ENCODE results near the gene HOXB5.

The HOXB5 gene

DNA sequence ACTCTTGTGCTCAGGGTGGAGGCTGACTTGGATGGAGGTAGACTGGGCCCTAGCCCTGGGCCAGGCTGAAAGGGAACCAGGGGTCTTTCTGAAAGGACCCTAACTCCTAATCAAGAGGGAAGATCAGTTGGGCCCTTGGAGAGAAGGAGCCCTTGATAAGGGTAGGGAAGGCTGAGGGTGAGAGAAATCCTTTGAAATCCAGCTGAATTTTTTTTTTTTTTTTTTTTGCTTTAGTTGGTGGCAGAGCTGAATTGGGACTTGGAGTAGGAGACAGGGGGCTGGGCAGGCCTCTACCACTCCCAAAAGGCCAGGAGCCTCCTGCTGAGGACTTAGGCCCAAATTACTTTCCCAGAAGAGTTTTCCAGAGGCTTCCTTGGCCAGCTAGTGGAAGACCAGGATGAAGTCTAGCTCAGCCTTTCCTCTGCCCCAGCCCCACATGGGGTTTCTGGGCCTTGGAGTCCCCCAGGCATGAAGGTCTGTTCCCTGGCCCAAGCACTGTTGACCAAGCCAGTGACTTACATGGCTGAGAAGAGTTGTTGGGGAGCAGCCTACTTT, 2.9 kb downstream of the HOXB5 start:
- DNase-seq (ENCODE audit: low read depth, low spot score), result no peak

DNA sequence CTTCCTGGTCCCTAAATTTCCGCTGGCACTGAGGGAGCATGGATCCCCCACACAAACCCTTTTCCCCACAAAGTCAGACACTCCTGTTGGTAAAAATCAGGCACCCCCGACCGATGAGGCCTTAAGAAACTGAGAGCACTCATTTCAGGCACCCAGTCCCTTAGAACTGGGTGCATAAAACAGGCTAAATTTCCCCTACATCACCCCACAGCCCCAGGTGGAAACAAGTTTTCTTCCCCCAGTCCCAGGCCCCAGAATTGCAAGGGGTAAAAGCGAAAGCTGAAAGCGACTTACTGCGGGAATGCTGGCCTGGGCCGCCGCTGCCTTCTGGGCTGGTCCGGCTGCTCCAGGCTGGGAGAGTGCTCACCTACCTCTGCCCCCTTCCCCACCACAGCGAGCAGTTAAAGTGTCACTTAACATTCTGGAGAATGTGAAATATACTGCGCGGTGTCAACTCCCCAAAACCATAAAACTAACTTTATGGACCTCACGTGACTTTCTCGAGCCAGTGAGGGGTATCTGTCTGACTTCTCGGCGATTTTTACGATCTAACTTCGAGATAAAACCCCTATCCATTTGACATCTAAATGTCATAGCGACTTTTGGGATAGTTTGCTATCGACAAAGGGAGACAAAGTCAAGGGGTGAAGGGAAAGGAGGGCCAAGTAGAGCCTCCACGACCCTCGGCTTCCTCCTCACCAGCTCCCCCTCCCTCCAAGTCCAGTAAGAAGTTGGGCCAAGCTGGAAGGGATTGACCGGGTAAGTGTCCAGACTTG, 3.6 kb downstream of the HOXB5 start, which contains the start of gene HOXB3:
HOXB3 (minus strand) TSS at position 411 of the 776 bp plus-strand sequence. CDS start 37,767 bp downstream, outside the sequence.
- DNase-seq (ENCODE audit: low read depth, low spot score), result no peak

DNA sequence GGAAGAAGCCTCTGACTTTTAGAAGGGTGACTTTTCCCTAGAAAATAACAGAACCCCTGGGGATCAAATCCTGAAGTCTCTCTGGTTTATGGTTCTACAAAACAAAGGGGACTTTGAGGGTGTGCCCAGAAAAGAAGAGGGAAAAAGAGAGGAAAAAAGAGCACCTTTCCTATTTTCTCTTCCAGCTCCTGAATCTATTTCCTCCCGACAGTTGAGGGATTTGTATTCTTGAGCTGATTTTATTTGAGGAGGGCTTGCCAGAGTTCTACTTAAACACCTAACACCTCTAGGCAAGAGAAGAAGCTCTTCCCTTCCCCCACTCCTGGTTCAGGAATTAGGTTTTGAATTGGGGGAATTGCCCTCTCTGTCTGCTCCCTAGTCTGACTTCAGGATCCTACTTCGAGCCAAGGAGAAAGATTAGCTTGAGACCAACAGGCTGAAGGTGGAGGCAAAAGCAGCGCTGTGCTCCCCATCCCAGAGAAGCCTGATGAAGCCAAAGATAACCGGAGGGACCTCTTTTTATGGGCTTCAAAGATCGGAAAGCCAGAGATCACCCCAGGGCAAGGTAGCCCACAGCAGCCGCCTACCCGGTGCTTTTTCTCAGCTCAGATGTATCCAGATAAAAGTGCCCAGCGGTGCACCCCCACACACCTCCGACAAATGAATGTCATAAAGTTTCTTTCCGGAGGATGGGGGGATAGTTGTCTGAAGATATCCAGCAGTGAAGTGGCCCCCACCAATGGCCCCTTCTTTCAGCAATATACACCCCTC, 4.3 kb downstream of the HOXB5 start:
- no peak for DNase-seq (ENCODE audit: low read depth, low spot score)

DNA sequence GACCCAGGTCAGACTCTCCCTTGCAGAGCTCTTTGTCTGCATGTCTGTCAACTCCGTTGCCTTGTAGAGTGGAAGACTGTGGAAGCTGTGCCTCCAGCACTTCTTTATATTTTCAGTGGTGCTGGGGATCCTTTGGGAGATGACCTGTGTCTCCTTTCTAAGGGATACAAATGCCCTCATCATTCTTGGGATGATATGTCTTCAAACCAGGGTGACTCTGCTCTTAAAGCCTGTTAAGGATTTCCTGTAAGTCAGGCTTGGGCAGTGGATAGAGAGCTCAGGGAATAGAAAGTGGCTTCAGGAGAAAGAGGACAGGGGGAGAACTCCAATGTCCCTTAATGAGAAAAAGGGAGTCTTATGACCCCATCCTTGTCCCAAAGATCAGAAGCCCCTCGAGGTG, 5.1 kb downstream of the HOXB5 start:
- no peak for DNase-seq (ENCODE audit: low read depth, low spot score)

DNA sequence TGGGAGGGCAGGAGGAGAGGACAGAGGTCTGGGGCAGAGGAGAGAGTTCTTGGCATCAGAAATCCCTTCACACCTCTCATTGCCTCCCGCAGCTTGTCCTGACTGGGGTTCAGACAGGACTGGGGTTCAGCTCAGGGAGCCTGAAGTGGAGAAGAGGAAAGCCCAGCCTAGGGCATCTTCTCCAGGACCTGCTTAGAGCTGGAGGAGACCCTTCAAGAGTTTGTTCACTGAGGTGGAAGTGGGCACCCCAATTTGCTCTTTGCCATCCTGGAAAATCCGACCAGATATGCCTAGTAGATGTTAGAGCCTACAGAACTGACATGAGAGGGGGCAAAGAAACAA, 5.5 kb downstream of the HOXB5 start:
- DNase-seq (ENCODE audit: low read depth, low spot score), result no peak

DNA sequence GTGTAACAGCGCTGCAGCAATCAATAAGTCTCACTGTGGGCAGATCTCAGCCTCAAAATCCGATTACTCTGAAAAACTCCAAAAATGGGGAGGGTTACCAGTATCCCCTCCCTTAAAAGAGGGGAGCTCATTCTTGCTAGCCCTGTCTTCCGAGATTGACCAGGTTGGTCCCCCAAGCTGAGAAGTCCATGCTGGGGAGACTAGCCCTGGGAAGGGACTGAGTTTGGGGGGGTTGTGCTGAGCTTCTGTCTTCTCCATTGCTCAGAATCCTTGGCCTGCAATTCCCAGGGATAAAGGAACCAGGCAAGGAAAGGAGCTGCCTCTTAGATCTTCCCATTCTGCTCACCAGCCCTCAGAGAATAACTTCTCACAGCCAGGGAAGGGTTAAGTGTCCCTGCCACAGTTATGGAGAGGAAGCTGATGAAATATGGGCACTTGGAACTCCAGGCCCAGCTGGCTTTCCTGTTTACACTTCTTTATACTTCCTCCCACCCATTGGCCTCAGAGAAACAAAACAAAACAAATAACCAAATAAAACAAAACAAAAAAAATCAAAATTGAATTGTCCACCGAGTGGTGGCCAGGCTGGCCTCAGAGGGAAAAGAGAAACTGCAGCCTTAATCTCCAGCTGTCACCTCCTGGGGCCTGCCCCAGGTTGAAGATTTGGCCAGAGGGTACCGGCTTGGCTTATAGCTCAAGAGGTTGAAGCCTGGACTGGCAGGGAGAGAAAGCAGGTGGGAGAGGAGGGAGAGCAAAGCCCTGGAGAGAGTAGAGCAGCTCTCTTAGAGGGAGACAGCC, 6.1 kb downstream of the HOXB5 start:
- no peak for DNase-seq (ENCODE audit: low read depth, low spot score)

DNA sequence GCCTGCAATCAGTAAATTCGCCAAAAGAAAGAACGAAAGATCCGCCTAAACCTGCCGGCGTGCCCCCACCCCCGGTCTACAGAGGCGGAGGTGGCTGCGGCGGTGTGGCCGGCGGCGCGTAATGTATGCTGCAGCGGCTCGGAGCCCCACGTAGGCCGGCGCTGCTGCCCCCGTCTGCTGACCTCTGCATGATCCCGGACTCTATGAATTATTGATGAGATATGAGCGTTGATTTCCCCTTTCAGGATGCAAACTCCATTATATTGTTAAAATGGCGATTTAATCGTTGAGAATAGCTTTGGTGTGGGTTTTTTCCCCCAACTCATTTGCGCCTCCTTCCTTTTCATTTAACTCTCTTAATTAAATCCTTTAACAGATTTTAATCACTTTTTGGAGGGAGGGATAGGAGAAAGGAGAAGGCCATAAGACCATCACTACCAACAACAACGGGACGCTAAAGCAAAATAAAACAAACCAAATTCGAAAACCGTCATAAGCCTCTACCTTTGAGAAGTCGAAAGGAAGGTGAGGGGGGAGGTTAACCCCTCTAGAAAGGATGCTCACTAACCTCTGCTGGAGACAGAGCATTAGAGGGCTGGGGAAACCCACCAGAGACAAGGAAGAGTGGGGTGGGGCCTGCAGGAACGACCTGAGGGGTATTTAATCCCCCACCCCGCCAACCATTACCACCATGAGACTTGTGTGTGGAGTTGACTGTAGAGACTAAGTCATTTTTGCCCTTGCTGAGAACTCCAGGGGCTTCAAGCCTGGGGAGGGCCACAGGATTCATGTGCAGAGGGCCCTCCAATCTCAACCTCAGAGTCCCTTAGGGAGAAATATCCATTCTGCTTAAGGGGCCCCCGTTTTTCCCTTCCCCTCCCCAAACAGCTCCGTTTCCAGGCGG, 7.0 kb downstream of the HOXB5 start:
- DNase-seq (ENCODE audit: low read depth, low spot score), result no peak

DNA sequence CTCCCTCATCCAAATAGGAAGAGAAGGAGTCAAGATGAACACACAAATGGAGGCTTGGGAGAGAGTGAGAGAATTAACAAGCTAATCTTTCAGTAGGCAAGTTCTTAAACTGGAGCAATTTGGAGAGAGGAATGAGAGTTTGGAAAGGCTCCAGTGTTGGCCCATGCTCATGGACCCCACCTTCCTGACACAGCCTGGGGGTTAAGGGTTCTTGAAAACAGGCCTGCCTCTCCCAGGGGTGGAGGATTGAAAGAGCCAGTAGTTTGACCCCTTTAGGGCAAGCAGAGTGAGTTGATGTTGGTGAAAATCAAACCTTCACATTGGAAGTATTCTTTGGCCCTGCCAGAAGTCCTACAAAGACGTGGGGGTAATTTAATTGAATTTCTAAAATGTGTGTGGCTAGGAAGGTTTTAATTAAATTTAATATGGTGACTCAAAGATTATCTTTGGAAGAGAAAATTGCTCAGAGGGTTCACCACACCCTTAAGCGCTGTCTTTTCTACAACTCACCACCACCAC, 9.3 kb downstream of the HOXB5 start:
- DNase-seq (ENCODE audit: low read depth, low spot score), result no peak

DNA sequence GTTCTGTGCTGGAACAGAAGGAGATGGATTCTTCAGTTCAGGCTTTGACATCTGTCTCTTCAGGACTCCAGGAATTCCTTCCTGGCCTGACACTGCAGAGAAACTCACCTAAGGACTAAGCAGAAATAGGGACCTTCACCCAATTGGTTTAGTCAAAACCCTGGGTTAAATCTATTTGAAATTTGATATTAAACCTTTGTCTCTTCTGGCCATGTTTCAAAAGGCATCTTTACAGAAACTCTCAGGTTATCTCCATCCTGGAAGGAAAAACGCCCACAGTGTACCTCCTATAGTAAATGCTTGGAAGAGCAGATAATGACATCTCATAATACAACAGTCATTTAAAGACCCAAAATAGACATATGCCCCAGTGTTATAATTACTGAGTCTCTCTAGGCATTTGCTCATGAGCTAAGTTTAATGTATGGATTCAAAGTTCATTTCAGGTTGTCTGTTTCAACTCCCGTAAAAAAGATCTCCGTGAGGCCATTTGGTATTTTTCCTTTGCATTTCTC, 9.8 kb downstream of the HOXB5 start:
- no peak for DNase-seq (ENCODE audit: low read depth, low spot score)

DNA sequence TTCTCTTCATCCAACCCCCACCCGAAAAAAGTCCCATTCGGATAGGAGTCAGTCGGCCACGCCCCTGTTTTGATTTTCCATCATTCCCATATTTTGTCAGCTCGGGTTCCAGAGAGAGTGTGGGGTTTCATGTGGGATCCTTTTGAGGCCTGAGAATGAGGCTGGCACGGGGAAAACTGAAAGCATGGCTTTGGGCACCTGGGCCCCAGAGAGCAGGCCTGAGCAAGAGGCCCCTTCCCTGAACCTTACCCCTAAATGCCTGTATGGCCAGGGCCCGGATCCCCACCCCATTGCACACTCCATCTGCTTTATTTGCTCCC, 10.9 kb downstream of the HOXB5 start:
- DNase-seq (ENCODE audit: low read depth, low spot score), result no peak

DNA sequence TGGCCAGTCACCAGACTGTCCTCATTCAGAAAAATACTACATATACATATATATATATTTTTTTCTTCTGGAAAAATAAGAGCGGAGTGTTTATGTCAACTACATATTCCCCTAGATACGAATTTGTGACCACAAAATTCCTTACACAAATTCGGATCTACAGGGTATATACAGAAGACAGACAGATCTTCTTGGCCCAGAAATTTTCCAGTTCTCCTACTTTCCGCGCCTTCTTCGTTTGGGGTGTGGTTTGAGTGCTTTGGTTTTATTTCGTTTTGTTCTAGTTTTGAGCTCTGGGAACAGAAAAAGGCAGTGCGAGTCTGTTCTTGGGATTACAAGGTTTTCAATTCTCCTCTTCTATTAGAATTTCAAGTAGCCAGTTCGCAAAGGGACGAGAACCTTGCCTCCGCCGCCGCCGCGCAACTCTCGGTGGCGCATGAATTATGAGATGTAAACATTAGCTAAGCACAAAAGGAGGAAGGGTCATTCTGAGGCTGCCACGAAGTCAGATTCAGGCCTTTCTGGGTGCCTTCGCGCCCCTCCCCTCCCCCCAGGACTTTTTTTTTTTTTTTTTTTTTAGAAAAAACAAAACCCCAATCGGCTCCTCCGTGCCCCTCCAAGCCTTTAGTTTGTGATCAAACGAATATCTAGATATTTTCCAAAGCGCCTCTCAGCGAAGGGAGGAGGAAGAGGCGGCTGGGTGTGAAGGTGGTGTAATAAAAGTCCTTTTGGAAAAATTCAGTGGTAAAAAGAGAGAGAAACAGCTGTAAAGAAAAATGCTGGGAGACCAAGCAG, 13.6 kb downstream of the HOXB5 start:
- peak; percentile 50 for DNase-seq (ENCODE audit: low read depth, low spot score)

DNA sequence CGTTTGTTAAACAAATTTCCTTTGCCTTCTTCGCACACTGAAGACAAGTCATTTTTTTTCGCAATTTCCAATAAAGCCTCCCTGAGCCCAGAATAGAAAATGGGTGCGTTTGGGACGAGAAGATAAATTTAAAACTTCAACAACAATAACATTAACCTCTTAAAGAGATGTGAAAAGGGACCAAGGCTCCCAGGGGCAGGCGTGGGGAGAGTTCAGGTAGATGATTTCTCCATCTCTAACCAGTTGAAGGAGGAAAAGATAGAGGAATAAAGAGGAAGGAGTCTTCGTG, 14.2 kb downstream of the HOXB5 start:
- DNase-seq (ENCODE audit: low read depth, low spot score), result peak; percentile 45

DNA sequence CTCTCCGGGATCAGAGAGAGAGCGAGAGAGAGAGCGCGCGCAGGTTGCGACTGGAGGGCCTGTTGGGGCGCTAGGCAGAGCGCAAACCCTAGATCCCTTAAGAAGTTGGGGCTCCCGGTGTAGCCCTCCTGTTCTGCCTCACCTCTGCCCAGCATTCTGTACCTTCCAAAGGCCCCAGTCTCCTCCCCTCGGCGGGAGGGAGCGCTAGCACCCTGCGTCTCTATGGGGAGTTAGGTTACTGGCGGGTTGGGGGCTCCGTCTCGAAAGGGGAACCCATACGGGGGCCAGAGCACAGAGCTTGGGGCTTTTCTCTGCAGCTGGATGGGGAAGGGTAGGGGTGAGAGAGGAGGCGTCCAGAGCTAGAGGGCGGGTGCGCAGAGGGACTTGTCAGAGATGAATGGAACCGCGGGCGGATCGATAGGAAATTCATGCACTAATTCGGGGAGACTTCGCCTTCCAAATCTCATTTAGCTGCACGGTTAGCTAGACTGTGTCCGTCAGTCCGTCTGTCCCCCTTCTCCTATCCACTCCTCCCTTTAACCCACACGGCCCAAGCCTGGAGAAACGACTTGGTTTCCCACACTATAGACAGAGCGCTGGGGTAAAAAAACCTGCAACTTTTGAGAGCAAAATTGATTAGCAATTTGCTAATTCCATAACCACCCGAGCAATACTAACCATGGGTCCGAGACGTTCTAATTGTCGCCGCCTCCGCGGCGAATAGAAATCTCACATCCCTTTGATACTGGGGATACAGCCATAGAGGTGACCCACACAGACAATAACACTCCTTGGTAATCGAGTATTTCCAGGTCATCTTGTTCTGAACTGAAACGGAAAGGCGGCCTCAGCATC, 14.7 kb downstream of the HOXB5 start:
- peak; percentile 31 for DNase-seq (ENCODE audit: low read depth, low spot score)

DNA sequence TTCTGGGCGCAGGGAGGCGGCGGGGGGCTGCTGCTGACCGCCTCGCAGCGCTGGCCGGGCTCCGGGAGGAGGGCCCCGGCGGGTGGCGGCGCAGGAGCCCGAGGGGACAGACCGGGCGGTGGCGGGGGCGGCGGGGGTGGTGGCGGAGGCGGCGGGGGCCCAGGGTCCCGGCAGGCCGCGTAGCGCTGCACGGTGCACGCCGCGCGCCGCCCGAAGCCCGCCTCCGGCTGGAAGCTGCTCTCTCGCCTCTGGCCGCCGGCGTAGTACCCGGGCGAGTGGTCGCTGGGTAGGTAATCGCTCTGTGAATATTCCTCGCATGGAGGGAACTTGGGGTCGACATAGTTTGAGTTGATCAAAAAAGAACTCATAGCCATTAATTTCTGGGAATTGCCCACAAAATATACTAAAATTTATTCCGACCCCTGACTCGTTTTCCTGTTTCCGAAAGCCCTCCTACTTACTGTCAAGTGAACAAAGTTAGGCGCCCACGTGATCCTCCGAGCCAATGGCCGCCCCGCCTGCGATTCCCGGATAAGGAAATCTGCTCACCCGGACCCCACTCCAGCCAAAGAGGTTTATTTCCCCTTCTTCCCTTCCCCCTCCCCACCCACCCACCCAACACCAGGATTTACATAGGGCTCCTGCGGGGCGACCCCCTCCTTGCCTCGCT, 15.5 kb downstream of the HOXB5 start, which contains the start of gene HOXB4:
HOXB4 (minus strand) TSS at position 405 of the 670 bp plus-strand sequence; CDS start at position 374, 31 bp downstream.
- peak; percentile 79 for DNase-seq (ENCODE audit: low read depth, low spot score)

DNA sequence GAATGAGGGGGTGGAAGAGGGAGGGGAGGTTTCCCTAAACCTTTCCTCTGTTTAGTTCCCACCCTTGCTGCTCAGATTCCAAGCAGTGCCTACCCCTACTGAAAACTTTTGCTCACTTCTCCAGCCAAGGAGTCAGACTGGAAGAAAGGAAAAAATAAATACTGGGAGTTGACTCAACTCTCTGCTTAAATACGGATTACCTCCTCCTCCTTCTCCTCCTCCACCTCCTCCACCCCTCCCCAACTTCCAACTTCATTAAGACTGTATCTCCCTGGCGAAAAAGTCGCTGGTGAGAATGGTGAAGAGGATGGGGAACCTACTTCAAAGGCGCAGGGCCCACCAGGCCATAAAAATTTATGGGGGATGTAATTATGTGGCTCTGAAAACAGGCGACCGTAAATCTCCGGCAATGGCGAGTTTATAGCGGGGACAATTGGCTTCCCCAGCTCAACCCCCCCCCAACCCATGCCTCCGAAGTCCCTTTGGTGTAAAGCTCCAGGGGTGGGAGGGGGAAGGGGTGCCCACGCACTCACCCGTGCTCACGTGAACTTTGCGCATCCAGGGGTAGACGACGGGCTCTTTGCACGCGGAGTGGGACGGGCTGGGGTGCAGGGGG, 16.1 kb downstream of the HOXB5 start:
- peak; percentile 27 for DNase-seq (ENCODE audit: low read depth, low spot score)

DNA sequence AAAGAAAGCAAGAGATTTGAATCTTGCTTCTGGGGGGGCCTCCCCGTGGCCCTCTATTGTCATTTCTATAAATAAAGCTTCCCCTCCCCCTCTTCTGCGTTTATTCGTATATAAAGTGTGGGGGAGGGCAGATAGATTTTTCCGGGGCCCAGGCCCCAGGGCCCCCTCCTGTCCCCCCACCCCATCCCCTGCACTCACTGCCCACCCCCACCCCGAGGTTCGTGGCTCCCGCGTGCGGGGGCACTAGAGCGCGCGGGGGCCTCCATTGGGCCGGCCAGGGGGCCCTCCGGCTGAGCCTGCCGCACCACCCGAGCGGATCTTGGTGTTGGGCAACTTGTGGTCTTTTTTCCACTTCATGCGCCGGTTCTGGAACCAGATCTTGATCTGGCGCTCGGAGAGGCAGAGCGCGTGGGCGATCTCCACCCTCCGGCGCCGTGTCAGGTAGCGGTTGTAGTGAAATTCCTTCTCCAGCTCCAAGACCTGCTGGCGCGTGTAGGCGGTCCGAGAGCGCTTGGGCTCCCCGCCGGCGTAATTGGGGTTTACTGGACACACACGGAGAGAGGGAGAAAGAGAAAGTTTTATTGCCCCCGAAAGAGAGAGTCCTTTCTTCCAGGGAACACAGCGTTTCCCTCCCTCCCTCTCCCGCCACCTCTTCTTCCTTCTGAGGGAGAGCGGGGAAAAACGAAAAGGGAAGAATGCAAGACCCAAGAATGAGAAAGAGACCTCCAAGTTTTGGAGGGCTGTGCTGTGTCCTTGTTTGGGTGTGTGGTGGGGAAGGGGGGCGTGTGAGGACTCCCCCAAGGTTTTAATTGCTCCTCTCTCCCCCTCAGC, 16.9 kb downstream of the HOXB5 start:
- DNase-seq (ENCODE audit: low read depth, low spot score), result peak; percentile 67

All from astrocyte of the hippocampus (primary cell).